ENCODE data around the gene SNX32. TPM values are rescaled to one million over a fixed set of nuclear protein-coding genes. Genes with fewer than 3 reads are reported as not detected.

SNX32 gene
- total and polyA plus RNA-seq, 2 experiments from 2014 or later: 5.9 to 13.2 TPM

DNA sequence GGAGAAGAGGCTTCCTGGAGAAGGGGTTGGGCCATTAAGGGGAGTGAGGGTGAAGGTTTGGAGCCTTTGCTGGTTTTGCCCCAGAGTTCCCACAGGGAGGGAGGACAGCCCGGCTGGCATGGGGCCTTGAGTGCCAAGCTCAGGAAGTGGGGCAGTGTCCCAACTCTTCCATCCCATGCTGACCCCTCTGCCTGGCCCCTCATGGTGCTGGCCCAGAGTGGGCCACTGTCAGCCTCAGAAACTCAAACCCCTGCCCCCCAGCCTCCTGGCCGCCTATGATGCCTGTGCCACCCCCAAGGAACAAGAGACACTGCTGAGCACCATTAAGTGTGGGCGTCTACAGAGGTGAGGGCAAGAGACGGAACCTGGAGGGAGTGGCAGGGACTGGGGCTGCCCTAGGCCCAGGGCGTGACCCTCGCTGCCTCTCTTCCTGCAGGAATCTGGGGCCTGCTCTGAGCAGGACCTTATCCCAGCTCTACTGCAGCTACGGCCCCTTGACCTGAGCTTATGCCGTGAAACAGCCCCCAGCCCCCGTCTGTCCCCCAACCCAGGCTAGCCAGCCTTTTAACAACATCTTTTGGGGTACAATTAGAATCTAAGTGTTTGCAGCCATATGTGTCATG, 31.9 kb downstream of the SNX32 start:
- Histone ChIP-seq H3K9me3 (ENCODE audit: low read depth) (no peaks in the 10 kb centered on the region), H3K4me3 (no peak overlapping the region), H3K27me3 (no peaks in the 10 kb centered on the region), H3K4me1 (ENCODE audit: low read depth) (no peaks in the 10 kb centered on the region), H3K36me3 (peaks cover 55% of the 10 kb centered on the region), H3K27ac (no peak overlapping the region)
- DNase-seq (ENCODE audit: low read depth in 1 of 2, low spot score in 1 of 2): no peak
- TF ChIP-seq, protein P1, sequence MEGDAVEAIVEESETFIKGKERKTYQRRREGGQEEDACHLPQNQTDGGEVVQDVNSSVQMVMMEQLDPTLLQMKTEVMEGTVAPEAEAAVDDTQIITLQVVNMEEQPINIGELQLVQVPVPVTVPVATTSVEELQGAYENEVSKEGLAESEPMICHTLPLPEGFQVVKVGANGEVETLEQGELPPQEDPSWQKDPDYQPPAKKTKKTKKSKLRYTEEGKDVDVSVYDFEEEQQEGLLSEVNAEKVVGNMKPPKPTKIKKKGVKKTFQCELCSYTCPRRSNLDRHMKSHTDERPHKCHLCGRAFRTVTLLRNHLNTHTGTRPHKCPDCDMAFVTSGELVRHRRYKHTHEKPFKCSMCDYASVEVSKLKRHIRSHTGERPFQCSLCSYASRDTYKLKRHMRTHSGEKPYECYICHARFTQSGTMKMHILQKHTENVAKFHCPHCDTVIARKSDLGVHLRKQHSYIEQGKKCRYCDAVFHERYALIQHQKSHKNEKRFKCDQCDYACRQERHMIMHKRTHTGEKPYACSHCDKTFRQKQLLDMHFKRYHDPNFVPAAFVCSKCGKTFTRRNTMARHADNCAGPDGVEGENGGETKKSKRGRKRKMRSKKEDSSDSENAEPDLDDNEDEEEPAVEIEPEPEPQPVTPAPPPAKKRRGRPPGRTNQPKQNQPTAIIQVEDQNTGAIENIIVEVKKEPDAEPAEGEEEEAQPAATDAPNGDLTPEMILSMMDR (IDR thresholded peaks at IDR 0.05; ENCODE audit: low read depth, low read length): no peak

DNA sequence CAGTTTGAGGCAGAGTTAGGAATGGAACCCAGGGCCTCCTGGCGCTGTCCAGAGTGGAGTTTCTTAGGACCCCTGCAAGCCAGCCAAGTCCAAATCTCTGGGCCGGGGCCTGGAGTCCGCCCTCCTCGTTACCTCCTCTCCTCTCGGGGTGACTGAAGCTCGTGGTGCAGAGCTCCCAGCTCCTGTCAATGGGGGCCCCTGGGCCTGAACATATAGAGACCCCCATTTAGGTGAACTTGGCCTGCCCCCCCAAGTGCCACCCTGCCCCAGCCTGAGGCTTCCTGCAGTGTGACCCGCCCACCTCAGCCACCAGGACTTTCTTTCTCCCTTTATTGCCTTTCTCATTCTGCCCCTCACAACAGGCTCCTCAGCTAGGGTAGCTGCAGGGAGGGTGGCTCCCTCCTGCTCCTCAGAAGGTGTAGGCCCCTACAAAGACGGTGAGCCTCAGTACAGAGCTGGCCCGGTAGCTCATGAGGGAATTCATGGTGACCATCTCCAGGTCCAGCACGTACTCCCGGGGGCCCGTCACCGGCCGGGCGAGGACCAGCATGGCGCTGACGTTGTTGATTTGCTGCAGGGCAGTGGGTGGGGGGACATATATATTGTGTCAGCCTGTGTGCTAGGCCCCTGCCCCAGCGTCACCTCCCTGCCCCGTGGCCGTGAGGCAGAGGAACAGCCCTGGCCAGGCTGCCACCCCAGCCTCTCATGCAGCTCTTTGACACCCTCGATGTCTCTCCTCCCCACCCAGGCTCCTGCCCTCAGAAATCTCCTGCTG, 32.9 kb downstream of the SNX32 start:
- Histone ChIP-seq H3K9me3 (ENCODE audit: low read depth) (no peaks in the 10 kb centered on the region), H3K4me1 (ENCODE audit: low read depth) (no peaks in the 10 kb centered on the region), H3K27me3 (no peaks in the 10 kb centered on the region), H3K36me3 (peaks cover 55% of the 10 kb centered on the region), H3K27ac (peak overlapping the region; percentile 11), H3K4me3 (no peak overlapping the region)
- TF ChIP-seq, protein P1 (IDR thresholded peaks at IDR 0.05; ENCODE audit: low read depth, low read length): no peak
- DNase-seq (ENCODE audit: low read depth in 1 of 2, low spot score in 1 of 2): no peak

DNA sequence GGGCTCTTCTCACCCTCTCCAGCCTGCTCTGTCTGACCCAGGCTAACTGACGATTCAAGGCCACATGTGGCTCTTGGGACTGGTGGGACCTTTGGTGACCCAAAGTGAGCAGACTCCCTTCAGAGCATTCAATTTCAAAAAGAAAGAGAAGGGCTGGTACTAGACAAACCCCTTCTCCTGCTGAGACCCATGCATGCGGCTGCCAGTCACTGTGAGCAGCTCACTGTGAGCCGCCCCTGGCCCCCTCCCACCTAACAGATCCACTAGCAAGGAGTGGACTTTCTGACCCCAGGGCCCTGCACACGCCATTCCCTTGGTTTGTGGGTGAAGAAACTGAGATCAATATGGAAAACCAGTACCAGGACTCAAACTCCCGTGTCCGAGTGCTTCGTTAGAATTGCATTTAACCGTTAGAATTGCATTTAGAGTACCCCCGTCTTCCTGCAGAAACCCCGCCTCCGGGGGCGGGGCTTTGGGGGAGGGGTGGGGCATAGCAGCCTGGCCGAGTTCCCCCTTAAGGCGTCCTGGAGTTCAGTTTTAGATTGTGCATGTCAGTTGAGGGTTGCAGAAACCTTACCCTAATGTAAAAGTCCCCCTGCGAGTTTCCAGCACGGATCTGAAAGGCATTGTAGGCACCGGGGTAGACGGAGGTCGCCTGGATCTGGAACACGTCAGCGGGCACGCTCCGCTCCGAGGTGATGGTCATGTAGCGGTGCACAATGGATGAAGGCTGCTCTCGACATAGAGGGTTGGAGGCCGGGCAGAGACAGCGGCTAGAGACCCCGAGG, 33.7 kb downstream of the SNX32 start:
- no peak overlapping the region for H3K4me3 ChIP-seq
- DNase-seq (ENCODE audit: low read depth in 1 of 2, low spot score in 1 of 2): peak in 1 of 2 donors; percentile 23
- TF ChIP-seq, protein P1 (IDR thresholded peaks at IDR 0.05; ENCODE audit: low read depth, low read length): no peak

DNA sequence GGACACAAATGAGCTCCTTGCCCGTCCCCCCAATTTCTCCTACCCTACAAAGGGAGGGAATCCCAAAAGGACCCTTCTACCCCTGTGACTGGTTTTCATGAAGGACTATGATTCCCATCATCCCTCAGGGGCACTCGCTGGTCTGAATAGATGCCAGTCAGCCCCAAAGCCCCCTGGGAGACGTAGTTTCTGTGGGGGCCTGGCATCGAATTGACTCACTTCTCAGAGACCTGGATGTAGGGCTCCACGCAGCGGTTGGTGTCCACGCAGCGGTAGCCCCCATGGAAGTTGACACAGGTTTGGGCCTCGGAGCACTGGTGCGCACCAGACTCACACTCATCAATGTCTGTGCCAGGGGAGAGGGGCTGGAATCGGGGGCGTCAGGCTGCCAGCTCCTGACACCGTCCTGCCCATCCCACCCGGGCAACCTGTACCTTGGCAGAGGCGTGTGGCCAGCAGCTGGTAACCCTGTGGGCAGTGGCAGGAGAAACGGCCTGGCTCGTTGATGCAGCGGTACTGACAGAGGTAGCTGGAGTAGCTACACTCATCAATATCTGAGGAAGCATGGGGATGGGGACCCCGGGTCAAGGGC, 34.4 kb downstream of the SNX32 start:
- TF ChIP-seq, protein P1 (IDR thresholded peaks at IDR 0.05; ENCODE audit: low read depth, low read length): no peak
- Histone ChIP-seq H3K27me3 (no peaks in the 10 kb centered on the region), H3K4me1 (ENCODE audit: low read depth) (no peaks in the 10 kb centered on the region), H3K4me3 (no peak overlapping the region), H3K36me3 (peaks cover 49% of the 10 kb centered on the region), H3K27ac (no peak overlapping the region), H3K9me3 (ENCODE audit: low read depth) (no peaks in the 10 kb centered on the region)
- no peak for DNase-seq (ENCODE audit: low read depth in 1 of 2, low spot score in 1 of 2)

More for the DNA sequence above, 33.7 kb downstream of the SNX32 start:
- Histone ChIP-seq H3K27me3 (no peaks in the 10 kb centered on the region), H3K9me3 (ENCODE audit: low read depth) (no peaks in the 10 kb centered on the region), H3K36me3 (peaks cover 51% of the 10 kb centered on the region), H3K27ac (peak overlapping the region; percentile 11), H3K4me1 (ENCODE audit: low read depth) (no peaks in the 10 kb centered on the region)

DNA sequence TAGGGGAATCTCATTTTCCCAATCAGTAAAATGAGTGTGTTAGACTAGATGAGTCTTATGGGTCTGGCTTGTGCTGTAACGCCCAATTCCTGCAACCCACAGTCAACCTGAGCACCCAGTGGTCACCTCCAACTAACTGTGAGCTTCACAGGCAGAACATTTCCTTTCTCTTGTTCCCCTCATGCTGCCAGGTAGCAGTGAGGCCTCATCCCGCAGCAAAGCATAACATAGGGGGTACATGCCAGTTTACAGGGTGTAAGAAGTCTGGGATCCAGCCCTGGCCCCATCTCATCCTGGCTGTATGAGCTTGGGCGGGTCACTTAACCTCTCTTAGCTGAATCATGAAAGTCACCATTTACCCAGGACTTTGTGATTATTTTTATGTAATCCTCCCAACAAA, 35.1 kb downstream of the SNX32 start:
- H3K9me3 ChIP-seq (ENCODE audit: low read depth): no peaks in the 10 kb centered on the region
- H3K27ac ChIP-seq: no peak overlapping the region
- H3K4me1 ChIP-seq (ENCODE audit: low read depth): no peaks in the 10 kb centered on the region
- H3K4me3 ChIP-seq: no peak overlapping the region
- no peaks in the 10 kb centered on the region for H3K27me3 ChIP-seq
- peaks cover 43% of the 10 kb centered on the region for H3K36me3 ChIP-seq
- DNase-seq (ENCODE audit: low read depth in 1 of 2, low spot score in 1 of 2): no peak
- TF ChIP-seq, protein P1 (IDR thresholded peaks at IDR 0.05; ENCODE audit: low read depth, low read length): no peak
